Spinal cord (tissue), 10 donors: Measurements from ENCODE around the gene GALNT2. TPM values are rescaled to one million over a fixed set of nuclear protein-coding genes. Genes with fewer than 3 reads are reported as not detected.
A peak's percentile ranks its signal among the peaks of the same experiment; 100 is the strongest.

Source experiments
- DNase-seq, 6 donors: peaks; one replicate each; pipeline versions ENCODE4 v3.0.0 to v3.0.0-alpha.2; 2013 to 2015; ENCODE audit warnings: low spot score in 6 of 6, low read depth in 4 of 6
- H3K27ac ChIP-seq: one replicate; pipeline ENCODE4 v1.5.1; 2013; ENCODE audit warnings: low read depth, low read length, control low read depth
- H3K27me3 ChIP-seq: one replicate; pipeline ENCODE4 v1.6.1; 2013; ENCODE audit warnings: low read length; ENCODE audit not compliant: control insufficient read depth, insufficient read depth
- H3K36me3 ChIP-seq: one replicate; pipeline ENCODE4 v1.6.1; 2013; ENCODE audit warnings: low read length; ENCODE audit not compliant: control insufficient read depth, insufficient read depth
- H3K4me1 ChIP-seq: one replicate; pipeline ENCODE4 v1.6.1; 2013; ENCODE audit warnings: low read length; ENCODE audit not compliant: control insufficient read depth, insufficient read depth
- H3K4me3 ChIP-seq: one replicate; pipeline ENCODE4 v1.5.1; 2013; ENCODE audit warnings: low read depth, low read length, control low read depth
- H3K9me3 ChIP-seq: one replicate; pipeline ENCODE4 v1.6.1; 2013; ENCODE audit warnings: low read length; ENCODE audit not compliant: control insufficient read depth, insufficient read depth
- WGBS: methylation state at CpG from one replicate; pipeline ENCODE4 v1.1.5; 2013; ENCODE audit warnings: missing lambda C conversion rate; ENCODE audit not compliant: insufficient coverage; 5-methylcytosine and 5-hydroxymethylcytosine counted together
- polyA plus RNA-seq, 2 donors: library from polyadenylated mRNA; unstranded; fragments of 120-200 nt; gene quantifications; one replicate each; pipeline ENCODE4 v1.2.1, GENCODE V29; 2013; ENCODE audit not compliant: insufficient read length in 2 of 2
- total RNA-seq, 2 donors: library from RNA; depleted of rRNA in 1 of 2; stranded (reverse); fragments of 120-200 nt in 1 of 2; fragments of >200 nt in 1 of 2; gene quantifications; one replicate each; pipeline versions ENCODE4 v1.2.3 to v1.2.4, GENCODE V29; 2013 to 2014
- donor health status: healthy.

Gene GALNT2
- total and polyA plus RNA-seq, 4 donors: 34.2 to 59.4 (median 47.7) TPM

DNA sequence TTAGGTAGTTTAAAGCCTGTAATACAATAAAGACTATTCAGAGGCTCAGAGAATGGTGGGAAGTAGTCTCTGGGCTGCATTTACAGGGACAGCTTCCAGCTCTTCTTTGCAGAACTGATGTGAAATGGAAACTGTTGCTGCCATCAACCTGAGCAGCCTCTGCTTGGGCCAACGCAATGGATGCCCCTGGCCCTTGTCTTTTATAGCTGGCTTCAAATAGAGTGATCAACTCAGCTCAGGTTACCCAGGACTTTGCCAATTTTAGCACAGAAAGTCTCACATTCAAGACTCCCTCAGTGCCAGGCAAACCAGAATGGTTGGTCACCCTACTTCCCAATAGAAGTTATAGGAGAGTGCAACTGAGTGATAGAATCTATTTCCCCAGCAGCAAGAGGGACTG lies 18.1 kb upstream of the GALNT2 start:
- Histone ChIP-seq H3K36me3 (no peaks in the 10 kb centered on the region), H3K27ac (no peak overlapping the region), H3K4me1 (no peaks in the 10 kb centered on the region), H3K9me3 (no peaks in the 10 kb centered on the region), H3K27me3 (no peaks in the 10 kb centered on the region), H3K4me3 (no peak overlapping the region)
- no peak for DNase-seq
- 100% methylated on average over 1 of the region's 1 CpG for WGBS

DNA sequence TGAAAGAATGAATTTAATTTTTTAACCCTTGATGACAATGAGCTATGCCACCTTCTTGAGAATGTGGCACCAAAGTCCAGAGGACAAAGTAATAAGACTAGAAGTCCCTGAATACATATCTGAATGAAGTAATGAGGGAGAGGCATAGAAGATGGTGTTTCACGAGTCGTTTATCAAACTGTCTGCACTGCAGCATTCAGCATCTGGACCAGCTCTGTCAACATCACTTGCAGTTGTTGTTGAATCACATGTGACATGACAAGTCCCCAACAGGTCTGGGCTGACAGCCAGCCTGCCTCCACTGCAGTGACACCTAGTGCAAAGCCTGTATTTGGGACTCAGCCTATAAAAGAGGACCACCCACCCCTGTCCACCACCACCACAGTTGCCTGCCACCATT lies 17.3 kb upstream of the GALNT2 start:
- H3K4me1 ChIP-seq: no peaks in the 10 kb centered on the region
- 100% methylated on average over 2 of the region's 2 CpGs for WGBS
- no peaks in the 10 kb centered on the region for H3K36me3 ChIP-seq
- H3K9me3 ChIP-seq: no peaks in the 10 kb centered on the region
- H3K27me3 ChIP-seq: no peaks in the 10 kb centered on the region
- H3K27ac ChIP-seq: no peak overlapping the region
- no peak overlapping the region for H3K4me3 ChIP-seq
- no peak for DNase-seq

DNA sequence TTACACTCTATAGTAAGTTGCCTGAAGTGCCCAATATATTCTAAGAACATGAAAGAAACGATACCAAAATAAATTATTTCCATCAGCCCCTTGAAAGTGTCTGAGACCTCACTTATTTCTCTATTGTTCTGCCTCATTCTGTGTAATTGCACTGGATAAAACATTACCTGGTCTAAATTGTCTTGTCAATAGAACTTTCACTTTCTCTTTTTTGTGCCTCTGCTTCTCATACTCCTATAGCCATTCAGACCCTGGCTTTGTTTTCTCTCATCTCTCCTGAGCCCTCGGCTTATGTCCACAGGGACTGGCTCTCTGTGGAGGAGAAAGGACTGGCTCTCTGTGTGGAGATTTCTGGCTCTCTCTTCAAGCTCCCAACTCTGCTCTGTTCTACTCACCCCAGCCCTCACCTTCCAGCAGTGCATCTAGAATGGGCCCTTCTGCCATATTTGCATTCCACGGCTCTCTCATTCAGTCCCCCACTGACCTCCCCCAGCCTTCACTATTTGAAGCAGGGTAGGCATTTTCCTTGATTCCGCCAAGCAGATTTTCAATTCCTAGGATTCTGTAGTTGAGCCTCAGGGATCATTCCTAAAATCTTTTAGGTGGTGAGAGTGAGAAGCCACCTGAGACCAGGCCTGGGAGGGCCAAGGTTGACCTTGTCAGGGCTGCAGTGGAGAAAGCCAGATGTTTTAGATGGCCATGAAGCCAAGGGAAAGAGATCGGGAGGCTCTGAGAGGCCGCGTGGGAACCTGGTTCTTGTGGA lies 15.9 kb upstream of the GALNT2 start:
- WGBS: 95% methylated on average over 3 of the region's 7 CpGs
- Histone ChIP-seq H3K36me3 (no peaks in the 10 kb centered on the region), H3K4me1 (no peaks in the 10 kb centered on the region), H3K9me3 (no peaks in the 10 kb centered on the region), H3K27ac (no peak overlapping the region), H3K27me3 (no peaks in the 10 kb centered on the region), H3K4me3 (no peak overlapping the region)
- no peak for DNase-seq

GRCh38 chr1:230052018-230052417 lies 15.0 kb upstream of the GALNT2 start:
- Histone ChIP-seq H3K36me3 (no peaks in the 10 kb centered on the region), H3K9me3 (no peaks in the 10 kb centered on the region), H3K27me3 (no peaks in the 10 kb centered on the region), H3K27ac (no peak overlapping the region), H3K4me3 (no peak overlapping the region), H3K4me1 (no peaks in the 10 kb centered on the region)
- 100% methylated on average over 1 of the region's 2 CpGs for WGBS
- DNase-seq: no peak

DNA sequence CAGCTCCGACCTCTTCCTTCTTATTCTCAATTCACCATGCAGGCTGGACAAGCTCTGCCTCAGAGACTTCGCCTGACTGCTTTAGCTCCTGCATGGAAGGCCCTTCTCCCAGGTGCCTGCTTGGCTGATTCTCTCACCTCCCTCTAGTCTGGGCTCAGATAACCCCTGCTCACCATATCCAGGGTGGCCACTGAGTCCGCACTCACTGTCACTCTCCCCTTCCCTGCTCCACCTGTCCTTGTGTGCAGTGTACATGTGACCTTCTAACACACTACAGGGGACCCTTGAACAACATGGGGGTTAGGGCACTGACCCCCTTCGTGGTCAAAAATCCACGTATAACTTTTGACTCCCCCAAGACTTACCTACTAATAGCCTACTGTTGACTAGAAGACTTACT lies 14.4 kb upstream of the GALNT2 start:
- no peaks in the 10 kb centered on the region for H3K27me3 ChIP-seq
- no peaks in the 10 kb centered on the region for H3K4me1 ChIP-seq
- no peak for DNase-seq
- H3K4me3 ChIP-seq: no peak overlapping the region
- H3K27ac ChIP-seq: no peak overlapping the region
- H3K36me3 ChIP-seq: no peaks in the 10 kb centered on the region
- WGBS: 93% methylated on average over 4 of the region's 5 CpGs
- no peaks in the 10 kb centered on the region for H3K9me3 ChIP-seq

- no peaks in the 10 kb centered on the region for H3K9me3 ChIP-seq
- H3K36me3 ChIP-seq: no peaks in the 10 kb centered on the region
- no peak overlapping the region for H3K27ac ChIP-seq
- no peaks in the 10 kb centered on the region for H3K4me1 ChIP-seq
- WGBS: 84% methylated on average over 5 of the region's 8 CpGs
- no peak for DNase-seq
- H3K4me3 ChIP-seq: no peak overlapping the region
- no peaks in the 10 kb centered on the region for H3K27me3 ChIP-seq
These were observed 12.8 kb upstream of the GALNT2 start for GRCh38 chr1:230054092-230054749.

GRCh38 chr1:230056098-230056497 lies 10.9 kb upstream of the GALNT2 start:
- Histone ChIP-seq H3K36me3 (no peaks in the 10 kb centered on the region), H3K4me3 (no peak overlapping the region), H3K4me1 (no peaks in the 10 kb centered on the region), H3K27me3 (no peaks in the 10 kb centered on the region), H3K27ac (no peak overlapping the region), H3K9me3 (peaks cover under 1% of the 10 kb centered on the region)
- no CpG with 5 or more reads among the region's 1 CpG for WGBS
- no peak for DNase-seq

GRCh38 chr1:230057100-230057499 lies 9.9 kb upstream of the GALNT2 start:
- no peak overlapping the region for H3K27ac ChIP-seq
- peak in 1 of 6 donors; percentile 61 for DNase-seq
- H3K9me3 ChIP-seq: peaks cover 3% of the 10 kb centered on the region
- no peaks in the 10 kb centered on the region for H3K4me1 ChIP-seq
- H3K4me3 ChIP-seq: no peak overlapping the region
- 90% methylated on average over 2 of the region's 4 CpGs for WGBS
- H3K36me3 ChIP-seq: no peaks in the 10 kb centered on the region
- H3K27me3 ChIP-seq: no peaks in the 10 kb centered on the region

DNA sequence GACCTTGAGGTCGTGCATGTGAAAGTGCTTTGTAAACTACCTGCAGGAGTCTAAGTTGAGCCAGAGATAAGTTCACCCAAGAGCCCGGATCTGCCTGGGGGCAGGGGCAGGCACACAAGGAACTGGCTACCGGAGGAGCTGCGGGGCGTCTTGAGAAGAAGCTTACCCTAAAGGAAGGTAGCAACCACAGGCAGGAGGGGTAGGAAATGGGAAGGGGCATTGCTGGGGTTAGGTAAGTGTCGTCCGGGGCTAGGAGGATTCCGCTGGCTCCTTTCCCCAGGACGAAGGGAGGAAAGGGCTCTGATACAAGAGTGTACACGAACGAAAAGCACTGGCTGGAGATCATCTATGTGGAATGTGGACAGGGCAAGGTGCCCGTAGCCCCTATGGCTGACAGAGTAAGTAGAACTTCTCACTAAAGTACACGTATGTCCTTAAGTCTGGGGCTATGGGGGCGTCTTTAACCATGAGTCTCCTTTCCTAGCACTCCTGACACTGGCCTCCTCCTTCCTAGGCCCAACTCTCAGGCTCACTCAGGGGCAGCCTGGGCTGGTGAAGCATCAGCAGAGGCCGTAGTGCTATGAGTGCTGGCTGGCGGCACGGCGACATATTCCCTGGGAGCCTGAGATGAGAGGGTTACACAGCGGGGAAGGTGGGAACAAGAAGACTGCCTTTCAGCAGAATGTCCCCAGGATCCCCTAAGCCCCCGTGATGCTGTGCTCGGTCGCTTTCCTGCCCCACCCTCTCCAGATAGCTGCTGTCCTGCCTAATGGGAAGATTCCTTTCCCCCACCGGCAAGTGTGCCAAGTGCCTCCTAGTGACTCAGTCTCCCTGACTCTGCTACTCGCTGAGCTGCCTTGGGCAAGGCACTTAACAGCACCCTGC lies 9.1 kb upstream of the GALNT2 start:
- Histone ChIP-seq H3K27ac (no peak overlapping the region), H3K36me3 (no peaks in the 10 kb centered on the region), H3K4me1 (no peaks in the 10 kb centered on the region), H3K9me3 (peaks cover 3% of the 10 kb centered on the region), H3K4me3 (no peak overlapping the region), H3K27me3 (no peaks in the 10 kb centered on the region)
- WGBS: 85% methylated on average over 19 of the region's 24 CpGs
- no peak for DNase-seq
